Measurements from ENCODE around the gene ATAD3B. TPM values are rescaled to one million over a fixed set of nuclear protein-coding genes. Genes with fewer than 3 reads are reported as not detected.
"Not testable (repeated sequence)": the region's sequence is repeated elsewhere in the genome, so short reads cannot be mapped to it uniquely, and the experiment has no call there.

Gene ATAD3B
- total RNA-seq, 1 donor from 2014 or later, result 9.0 TPM

- not testable (repeated sequence) for ATAC-seq
- DNase-seq (ENCODE audit: missing footprints), result peak; percentile 27
Measured at GRCh38 chr1:1518621-1519007, 47.0 kb downstream of the ATAD3B start.

GRCh38 chr1:1519805-1520505 is 48.4 kb downstream of the ATAD3B start:
- intact Hi-C loops (cut with DNase I), result loop anchor here (10.0 kb wide), 1 partner anchor 55 kb away; the partner anchor contains the start of gene SSU72
- peak; percentile 45 for DNase-seq (ENCODE audit: missing footprints)
- ATAC-seq, result not testable (repeated sequence)

More at GRCh38 chr1:1518621-1519007, 47.0 kb downstream of the ATAD3B start:
- intact Hi-C loops (cut with DNase I), result loop anchor here (10.0 kb wide), 1 partner anchor 56 kb away; the partner anchor contains the start of gene SSU72

- DNase-seq (ENCODE audit: missing footprints) (peak; percentile 14), ATAC-seq (no peak)
- intact Hi-C loops (cut with DNase I), result no loop called here
Measured at GRCh38 chr1:1521331-1521730, 49.8 kb downstream of the ATAD3B start.

GRCh38 chr1:1522536-1522935 is 51.0 kb downstream of the ATAD3B start:
- ATAC-seq; intact Hi-C loops (cut with DNase I): not testable (repeated sequence)
- DNase-seq (ENCODE audit: missing footprints), result peak; percentile 34

- intact Hi-C loops (cut with DNase I); ATAC-seq: not testable (repeated sequence)
- peak; percentile 33 for DNase-seq (ENCODE audit: missing footprints)
Measured at GRCh38 chr1:1523226-1523625, 51.7 kb downstream of the ATAD3B start.

- peak; percentile 13 for DNase-seq (ENCODE audit: missing footprints)
- ATAC-seq; intact Hi-C loops (cut with DNase I): not testable (repeated sequence)
Measured at GRCh38 chr1:1523651-1524050, 52.1 kb downstream of the ATAD3B start.

- intact Hi-C loops (cut with DNase I); ATAC-seq: not testable (repeated sequence)
- peak; percentile 52 for DNase-seq (ENCODE audit: missing footprints)
Measured at GRCh38 chr1:1524750-1525383, 53.3 kb downstream of the ATAD3B start.

- ATAC-seq, result not testable (repeated sequence)
Measured at GRCh38 chr1:1526476-1526875, 54.9 kb downstream of the ATAD3B start.

GRCh38 chr1:1527092-1527816 is 55.7 kb downstream of the ATAD3B start:
- no peak for ATAC-seq
- intact Hi-C loops (cut with DNase I), result no loop called here
- DNase-seq (ENCODE audit: missing footprints), result no peak

More at GRCh38 chr1:1526476-1526875, 54.9 kb downstream of the ATAD3B start:
- intact Hi-C loops (cut with DNase I); DNase-seq (ENCODE audit: missing footprints): not testable (repeated sequence)

GRCh38 chr1:1528301-1529267 is 57.0 kb downstream of the ATAD3B start:
- ATAC-seq (no peak), DNase-seq (ENCODE audit: missing footprints) (no peak)
- intact Hi-C loops (cut with DNase I), result no loop called here

GRCh38 chr1:1529321-1529720 is 57.8 kb downstream of the ATAD3B start:
- ATAC-seq, result no peak
- DNase-seq (ENCODE audit: missing footprints), result no peak
- intact Hi-C loops (cut with DNase I), result no loop called here

- no peak for DNase-seq (ENCODE audit: missing footprints)
- no peak for ATAC-seq
- intact Hi-C loops (cut with DNase I), result no loop called here
Measured at GRCh38 chr1:1529936-1530335, 58.4 kb downstream of the ATAD3B start.

GRCh38 chr1:1531947-1532346 is 60.4 kb downstream of the ATAD3B start:
- DNase-seq (ENCODE audit: missing footprints) (no peak), ATAC-seq (no peak)
- intact Hi-C loops (cut with DNase I), result no loop called here

GRCh38 chr1:1533176-1533893 is 61.8 kb downstream of the ATAD3B start:
- DNase-seq (ENCODE audit: missing footprints); intact Hi-C loops (cut with DNase I): not testable (repeated sequence)
- ATAC-seq, result peak; percentile 62

- intact Hi-C loops (cut with DNase I); ATAC-seq; DNase-seq (ENCODE audit: missing footprints): not testable (repeated sequence)
Measured at GRCh38 chr1:1533894-1534291, 62.3 kb downstream of the ATAD3B start.

GRCh38 chr1:1534401-1535154 is 63.0 kb downstream of the ATAD3B start:
- no peak for DNase-seq (ENCODE audit: missing footprints)
- ATAC-seq, result no peak
- intact Hi-C loops (cut with DNase I), result no loop called here

Data from Right ventricle myocardium inferior (tissue), 1 donor.